GM18498 (cell line): Measurements from ENCODE around the gene ARHGAP31.

Source experiments
- ATAC-seq: cut with Tn5 transposase; IDR thresholded peaks from one replicate; pipeline ENCODE4 v1.9.1; 2021; ENCODE audit warnings: mild to moderate bottlenecking, moderate library complexity; ENCODE audit not compliant: unreplicated experiment

Gene ARHGAP31

GRCh38 chr3:119420196-119420595 lies 126.0 kb downstream of the ARHGAP31 start:
- no peak for ATAC-seq

DNA sequence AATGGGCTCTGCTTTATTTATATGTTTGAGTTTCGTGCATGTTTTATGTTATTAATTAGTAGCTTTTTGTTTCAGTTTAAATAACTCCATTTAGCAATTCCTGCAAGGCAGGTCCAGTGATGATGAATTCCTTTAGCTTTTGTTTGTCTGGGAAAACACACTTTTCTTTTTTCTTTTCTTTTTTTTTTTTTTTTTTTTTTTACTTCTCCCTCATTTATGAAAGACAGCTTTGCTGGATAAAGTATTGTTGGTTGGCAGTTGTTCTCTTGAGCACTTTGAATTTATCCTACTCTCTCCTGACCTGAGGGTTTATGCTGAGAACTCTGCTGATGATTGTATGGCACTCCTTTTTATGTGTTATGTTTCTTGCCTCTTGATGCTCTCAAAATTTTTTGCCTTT lies 133.5 kb downstream of the ARHGAP31 start:
- ATAC-seq: no peak

DNA sequence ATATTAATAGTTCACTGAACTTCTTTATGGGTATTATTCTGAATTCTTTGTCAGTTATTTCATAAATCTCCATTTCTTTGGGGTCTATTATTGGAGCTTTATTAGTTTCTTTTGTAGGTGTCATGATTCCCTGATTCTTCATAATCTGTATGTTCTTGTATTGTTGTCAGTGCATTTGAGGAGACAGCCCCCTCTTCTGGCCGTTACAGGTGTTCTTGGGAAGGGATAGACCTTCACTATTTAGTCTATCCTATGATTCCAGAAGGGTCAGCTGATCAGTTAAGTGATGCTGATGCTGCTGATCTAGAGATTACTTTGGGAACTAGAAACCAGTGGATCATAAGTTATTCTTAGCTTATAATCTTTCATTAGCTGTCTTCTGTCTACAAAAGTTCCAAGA lies 134.4 kb downstream of the ARHGAP31 start:
- ATAC-seq: no peak

GRCh38 chr3:119433613-119434325 lies 139.6 kb downstream of the ARHGAP31 start:
- ATAC-seq: no peak

DNA sequence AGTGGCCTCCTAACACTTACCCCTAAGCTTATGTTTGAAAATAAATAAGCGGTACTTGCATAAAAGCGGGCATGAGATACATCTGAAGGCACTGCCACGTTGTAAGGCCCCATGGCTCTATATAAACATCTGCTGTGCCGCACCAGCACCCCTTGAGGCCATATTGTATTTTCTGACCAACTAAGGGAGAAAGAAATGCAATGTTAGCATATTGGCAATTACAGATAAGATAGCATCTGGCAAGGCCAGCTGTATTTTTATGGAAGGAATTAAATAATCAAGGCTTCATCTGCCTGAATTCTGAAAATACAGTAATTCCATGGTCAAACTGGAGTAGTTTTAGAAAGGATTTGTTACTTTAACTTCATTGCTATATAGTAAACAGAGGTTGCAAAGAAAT lies 140.5 kb downstream of the ARHGAP31 start:
- no peak for ATAC-seq

GRCh38 chr3:119436977-119437376 lies 142.8 kb downstream of the ARHGAP31 start:
- ATAC-seq: no peak

DNA sequence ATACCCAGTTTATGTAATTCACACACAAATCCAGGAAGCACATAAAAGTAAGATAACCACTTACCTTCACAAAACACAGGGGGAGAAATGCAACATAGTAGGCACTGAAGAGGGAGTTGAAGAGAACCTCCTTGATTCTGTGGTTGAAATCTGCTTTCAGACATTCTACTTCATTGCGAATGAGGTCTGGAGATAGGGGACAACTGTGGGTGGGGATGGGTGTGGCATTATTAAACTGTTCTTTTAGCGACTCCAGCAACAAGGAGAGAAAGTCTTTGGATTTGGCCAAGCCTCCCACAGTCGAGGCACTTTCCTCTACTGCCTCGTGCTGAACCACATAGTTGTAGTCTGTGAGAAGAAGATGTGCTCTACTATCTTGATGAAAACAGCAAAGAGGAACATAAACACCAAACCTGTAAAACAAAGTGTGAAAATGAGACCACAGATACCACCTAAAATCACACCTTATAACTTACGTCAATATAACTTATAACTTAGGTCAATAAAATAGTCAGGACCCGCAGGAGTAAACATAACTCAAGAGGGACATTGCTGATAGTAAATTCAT lies 143.6 kb downstream of the ARHGAP31 start:
- no peak for ATAC-seq

DNA sequence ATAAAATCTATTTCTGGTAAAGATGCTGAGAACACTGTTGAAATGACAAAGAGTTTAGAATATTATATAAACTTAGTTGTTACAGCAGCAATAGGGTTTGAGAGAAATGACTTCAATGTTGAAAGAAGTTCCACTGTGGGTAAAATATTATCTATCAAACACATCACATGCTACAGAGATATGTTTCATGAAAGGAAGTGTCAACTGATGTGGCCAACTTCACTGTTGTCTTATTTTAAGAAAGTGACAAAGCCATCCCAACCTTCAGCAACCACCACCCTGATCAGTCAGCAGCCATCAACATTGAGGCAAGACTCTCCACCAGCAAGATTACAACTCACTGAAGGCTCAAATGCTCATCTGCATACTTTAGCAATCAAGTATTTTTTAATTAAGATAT lies 149.0 kb downstream of the ARHGAP31 start:
- no peak for ATAC-seq

GRCh38 chr3:119444590-119444989 lies 150.4 kb downstream of the ARHGAP31 start:
- no peak for ATAC-seq

DNA sequence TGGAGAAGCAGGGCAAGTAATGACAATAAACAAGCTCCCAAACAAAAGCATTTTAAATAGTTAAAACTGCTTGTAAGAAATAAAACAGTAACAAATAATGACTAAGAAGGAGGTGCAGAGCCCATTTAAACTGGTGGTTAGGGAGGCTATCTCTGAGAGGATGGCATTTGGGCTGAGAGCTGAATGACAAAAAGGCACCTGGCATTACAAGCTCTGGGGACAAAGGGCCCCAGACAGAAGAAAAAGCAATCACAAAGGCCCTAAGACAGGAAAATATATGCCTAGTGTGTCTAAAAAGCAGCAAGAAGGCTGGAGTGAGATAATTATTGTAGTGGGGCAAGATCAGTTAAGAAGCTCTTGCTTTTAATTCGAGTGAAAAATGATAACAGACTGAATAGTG lies 159.6 kb downstream of the ARHGAP31 start:
- ATAC-seq: no peak

DNA sequence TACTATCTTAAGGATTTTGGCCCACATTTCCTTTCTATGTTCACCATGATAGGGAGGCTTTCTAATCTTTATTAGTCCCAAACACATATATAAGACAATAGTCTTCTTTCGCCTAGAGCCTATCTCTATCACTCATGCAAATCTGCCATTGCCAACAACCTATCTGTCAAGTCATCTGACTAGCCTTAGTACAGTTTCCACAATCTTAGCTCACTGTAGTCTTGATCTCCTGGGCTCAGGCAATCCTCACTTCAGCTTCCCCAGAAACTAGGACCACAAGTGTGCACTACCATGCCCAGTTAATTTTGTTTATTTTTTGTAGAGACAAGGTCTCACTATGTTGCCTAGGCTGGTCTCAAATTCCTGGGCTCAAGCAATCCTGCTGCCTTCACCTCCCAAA lies 162.3 kb downstream of the ARHGAP31 start:
- no peak for ATAC-seq

DNA sequence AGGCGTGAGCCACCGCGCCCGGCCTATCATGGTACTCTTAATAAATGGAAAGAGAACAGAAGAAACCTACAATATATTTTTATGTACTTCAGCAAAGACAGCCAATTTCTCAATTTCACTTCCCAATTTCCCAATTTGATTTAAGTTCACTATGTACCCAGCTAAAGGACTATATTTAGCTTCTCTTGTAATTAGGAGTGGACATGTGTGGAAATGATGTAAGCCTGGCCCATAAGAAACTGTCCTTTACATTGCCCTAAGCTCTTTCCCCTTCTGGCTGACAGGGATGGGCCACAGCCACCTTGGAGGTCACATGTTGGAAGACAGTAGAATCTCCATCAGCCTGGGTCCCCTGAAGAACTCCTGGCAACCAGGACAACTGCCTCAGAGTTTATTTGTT lies 163.1 kb downstream of the ARHGAP31 start:
- no peak for ATAC-seq

DNA sequence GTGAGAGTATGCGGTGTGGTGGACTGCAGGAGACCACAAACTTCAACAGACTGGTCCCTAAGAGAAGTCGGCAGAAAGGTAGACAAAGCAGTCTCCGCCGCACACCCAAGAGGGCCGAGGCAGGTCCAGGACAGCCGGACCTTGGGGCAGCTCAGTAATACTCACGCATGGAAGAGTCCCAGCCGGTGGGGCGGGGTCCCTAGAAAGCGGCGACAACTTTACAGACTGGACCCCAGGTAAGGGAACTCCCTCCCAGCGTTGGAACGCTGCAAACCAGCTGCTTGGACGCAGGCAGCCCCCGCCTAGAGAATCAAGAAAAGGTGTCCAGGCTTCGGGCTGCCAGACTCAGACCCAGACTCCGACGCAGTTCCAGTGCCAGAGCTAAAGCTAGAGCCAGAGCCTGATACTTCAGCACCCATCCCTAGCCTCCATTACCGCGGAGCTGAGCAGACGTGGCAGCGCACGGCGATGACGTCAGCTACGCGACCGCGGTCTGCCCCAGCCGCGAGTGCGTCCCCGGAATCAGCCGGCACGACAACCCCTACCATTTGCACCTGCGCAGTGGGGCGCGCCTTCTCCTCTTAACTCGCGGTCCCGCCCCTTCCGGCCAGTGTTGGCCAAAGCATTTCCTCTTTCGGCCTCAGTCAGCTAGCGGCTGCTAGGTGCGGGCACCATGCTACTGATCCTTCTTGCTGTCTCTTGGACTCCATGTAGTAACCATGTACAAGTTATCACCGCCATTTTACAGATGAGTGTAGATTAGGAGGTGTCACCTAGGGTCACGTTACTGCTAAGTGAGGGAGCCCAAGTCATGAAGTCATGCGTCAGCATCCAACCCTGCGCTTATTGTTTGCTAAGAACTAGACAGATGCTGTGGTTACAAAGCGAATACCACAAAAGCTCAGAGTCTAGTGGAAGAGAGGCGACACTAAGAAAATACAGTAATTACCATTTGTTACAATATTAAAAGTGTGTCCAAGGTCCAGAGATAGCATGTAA lies 169.3 kb downstream of the ARHGAP31 start, which contains the start of gene TMEM39A:
Gene TMEM39A (minus strand): TSS at position 445 of the 999 bp plus-strand sequence. CDS start 1,541 bp downstream, outside the sequence.
- peak; percentile 93 for ATAC-seq

- ATAC-seq: no peak
Measured at GRCh38 chr3:119468041-119468440, 173.9 kb downstream of the ARHGAP31 start.

- no peak for ATAC-seq
Measured at GRCh38 chr3:119469418-119470189, 175.4 kb downstream of the ARHGAP31 start.
